Retina (tissue), 1 donor: ENCODE measurements around the gene EPHA6.
"Not testable (repeated sequence)": the region's sequence is repeated elsewhere in the genome, so short reads cannot be mapped to it uniquely, and the experiment has no call there.

ENCODE experiments used
- DNase-seq: peaks from one replicate; pipeline ENCODE4 v3.0.0-alpha.2; 2016

EPHA6 gene

DNA sequence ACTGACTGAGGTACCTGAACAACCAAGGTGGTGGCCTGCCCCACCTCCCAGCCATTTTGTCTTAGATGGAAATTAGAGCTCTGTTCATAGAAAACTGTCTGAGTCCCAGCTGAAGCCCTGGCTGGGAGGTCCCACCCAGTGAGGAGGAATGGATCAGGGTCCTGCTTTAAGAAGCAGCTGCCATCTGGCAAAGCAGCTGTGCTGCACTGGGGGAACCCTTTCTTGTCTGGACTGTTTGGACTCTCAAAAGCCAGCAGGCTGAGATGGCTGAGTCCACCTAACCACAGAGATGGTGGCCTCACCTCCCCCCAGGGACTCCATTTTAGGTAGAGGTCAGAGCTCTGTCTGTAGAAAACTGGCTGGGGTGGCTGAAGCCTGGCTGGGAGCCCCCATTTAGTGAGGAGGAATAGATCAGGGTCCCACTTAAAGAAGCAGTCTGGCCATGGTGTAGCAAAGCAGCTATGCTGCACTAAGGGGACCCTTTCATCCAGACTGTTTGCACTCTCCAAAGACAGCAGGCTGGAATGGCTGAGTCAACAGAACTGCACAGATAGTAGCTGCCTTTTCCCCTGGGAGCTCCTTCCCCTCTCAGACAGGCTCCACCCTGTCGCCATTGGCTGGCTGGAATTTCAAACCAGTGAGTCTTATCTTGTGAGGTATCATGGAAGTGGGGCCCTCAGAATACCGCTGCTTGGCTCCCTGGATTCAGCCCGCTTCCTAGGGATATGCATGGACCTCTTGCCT lies 116.9 kb downstream of the EPHA6 start:
- DNase-seq, result no peak

DNA sequence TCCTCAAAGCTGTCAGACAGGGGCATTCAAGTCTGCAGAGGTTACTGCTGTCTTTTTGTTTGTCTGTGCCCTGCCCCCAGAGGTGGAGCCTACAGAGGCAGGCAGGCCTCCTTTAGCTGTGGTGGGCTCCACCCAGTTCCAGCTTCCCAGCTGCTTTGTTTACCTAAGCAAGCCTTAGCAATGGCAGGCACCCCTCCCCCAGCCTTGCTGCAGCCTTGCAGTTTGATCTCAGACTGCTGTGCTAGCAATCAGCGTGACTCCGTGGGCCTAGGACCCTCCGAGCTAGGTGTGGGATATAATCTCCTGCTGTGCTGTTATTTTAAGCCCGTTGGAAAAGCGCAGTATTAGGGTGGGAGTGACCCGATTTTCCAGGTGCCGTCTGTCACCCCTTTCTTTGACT lies 127.7 kb downstream of the EPHA6 start:
- DNase-seq, result not testable (repeated sequence)

DNA sequence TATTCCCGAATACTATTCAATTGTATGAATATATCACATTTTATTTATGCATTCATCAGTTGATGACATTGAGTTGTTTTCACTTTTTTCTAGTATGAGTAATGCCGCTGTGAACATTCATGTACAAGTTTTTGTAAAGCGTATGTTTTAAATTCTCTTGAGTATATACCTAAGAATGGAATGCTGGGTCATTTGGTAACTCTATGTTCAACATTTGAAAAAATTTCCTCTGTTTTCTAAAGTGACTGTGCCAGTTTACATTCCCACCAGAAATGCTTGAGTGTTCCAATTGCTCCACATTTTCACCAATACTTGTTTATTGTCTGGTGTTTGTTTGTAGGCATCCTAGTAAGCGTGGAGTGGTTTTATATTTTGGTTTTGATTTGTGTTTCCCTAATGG lies 144.5 kb downstream of the EPHA6 start:
- no peak for DNase-seq

DNA sequence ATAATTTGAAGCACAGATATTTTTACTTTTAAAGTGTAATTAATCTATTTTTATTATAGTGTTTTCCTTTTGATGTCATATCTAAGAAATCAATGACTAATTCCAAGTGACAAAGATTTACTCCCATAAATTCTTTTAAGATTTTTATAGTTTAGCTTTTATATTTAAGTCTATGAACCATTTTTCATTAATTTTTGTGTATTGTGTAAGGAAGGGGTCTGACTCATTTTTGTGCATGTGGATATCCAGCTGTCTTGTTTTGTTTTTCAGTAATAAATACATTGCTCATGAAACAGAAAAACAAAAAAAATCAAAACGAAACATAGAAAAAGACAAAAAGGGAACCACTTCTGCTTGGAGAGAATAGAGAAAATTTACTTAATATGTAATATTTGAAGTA lies 145.1 kb downstream of the EPHA6 start:
- no peak for DNase-seq

DNA sequence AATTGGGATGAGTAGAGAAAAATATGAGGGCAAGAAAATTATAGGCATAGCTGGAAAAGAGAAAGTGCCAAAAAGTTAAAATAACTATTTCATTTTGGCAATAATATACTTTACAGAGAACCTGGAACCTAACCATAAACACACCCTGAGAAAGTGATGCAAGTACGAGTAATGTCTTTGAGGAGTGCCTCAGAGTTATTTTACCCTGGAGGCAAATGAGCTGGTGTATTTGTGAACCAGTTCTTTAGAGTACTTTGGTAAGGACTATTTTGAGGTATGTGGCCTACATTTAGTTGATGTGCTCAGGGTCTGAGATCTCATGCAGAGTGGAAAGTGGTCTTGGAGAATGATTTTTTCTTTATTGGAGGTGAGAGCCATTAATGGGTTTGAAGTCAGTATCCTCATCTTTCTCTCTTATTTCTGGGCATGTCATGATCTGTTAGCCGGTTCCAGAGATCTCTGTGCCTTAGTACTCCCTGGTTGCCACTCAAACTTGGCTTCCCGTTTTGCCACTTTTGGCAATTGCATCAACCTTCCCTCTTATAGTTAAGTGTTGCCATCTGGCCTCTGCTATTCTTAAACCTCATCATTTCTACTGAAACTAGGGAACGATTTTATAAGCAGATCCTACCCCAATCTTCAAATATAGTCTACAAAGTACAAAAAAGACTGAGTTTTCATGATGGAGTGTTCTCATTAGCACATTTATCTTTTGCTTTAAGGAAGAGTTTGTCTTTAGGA lies 145.7 kb downstream of the EPHA6 start:
- DNase-seq, result no peak

DNA sequence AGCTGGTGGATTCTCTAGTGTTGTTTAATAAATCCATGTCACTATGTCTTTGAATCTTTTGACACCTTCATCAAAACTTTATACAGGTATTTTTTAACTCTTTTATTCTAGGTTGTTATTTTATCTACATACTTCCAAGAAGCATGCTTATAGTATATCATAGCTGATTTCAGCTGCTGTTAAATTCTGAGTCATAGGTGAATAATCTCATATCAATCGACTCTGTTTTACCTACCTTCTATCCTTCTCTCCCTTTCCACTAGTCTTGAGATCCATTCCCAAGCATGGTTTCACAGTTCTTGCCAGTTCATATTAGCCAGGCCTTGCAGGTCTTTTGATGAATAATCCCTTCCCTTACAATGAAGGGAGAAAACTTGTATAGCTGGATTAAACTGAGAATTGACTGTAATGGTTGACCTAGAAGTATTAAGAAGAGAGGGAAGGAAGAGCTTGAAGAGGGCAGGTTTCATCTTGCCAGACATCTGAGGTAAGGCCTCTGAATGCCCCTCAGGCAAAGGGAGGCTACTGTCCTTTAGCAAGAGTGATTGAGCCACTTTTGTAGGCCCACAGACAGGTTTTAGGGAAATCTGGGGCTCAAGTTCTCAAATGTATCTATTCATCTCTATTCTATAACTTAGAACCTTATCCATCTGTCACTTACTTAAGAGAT lies 146.4 kb downstream of the EPHA6 start:
- no peak for DNase-seq

DNA sequence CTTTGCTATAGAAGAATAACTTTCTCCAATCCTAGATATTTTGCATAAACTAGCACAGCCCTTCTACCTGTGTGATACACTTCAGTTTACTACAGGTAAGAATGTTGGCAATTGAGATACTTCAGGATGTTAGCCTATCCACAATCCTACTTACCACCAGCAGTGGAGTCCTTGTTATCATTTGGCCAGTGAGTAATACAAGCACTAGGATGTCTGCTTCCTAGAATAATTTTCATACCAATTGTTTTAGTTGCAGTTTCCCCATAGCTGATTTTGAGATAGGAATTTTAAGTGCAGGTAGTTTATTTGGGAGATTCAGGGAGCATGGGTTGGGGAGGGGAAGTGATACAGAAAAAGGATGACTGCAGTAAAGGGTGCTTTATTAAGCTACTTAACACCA lies 147.2 kb downstream of the EPHA6 start:
- no peak for DNase-seq

DNA sequence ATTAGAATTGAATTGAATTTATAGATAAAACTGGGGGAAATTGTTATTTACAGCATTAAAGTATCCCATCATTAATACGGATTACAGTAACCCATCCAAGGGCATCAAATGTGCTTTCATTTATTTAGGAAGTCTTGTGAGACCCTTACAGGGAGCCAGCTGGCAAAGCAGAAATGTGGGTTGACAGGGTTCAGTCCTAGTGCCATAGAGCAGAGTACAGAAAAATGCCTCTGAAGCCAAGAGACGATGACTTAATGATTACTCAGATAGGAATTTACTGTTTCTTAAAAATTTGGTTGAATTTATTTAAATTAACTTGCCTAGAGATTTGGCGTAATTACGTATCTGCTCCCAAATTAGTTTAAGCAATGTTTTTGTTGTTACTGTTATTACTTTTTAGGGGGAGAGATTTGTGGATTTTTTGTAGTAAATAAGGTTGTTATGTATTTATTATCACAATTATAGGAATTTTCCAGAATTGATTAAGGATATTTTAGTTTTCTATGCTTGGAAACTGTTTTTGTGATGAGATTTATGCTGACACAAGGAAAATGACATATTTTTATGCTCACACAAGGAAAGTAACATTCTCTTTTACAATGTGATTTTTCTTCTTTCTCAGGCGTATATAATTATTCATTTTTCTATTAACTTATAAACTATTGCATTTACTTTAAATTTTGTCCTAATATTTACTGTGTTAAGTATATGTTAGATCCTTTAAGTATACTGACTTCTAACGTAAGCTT lies 152.0 kb downstream of the EPHA6 start:
- DNase-seq, result no peak

DNA sequence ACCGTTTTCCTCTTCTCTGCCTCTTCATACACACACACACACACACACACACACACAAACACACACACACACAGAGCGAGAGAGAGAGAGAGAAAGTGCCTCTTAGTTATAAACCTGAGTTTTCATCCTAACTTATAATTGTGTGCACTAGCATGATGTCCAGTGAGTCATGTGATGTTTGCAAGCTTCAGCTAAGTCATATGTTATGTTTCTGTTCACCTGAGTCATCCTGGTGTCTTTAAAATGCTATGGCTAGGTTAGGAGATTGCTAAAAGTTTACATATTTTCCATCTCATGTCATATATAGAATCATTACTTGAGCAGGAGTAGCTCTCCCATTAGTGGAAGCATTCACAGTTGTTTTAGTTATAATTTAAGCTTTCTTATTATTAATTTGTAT lies 155.8 kb downstream of the EPHA6 start:
- DNase-seq, result no peak

DNA sequence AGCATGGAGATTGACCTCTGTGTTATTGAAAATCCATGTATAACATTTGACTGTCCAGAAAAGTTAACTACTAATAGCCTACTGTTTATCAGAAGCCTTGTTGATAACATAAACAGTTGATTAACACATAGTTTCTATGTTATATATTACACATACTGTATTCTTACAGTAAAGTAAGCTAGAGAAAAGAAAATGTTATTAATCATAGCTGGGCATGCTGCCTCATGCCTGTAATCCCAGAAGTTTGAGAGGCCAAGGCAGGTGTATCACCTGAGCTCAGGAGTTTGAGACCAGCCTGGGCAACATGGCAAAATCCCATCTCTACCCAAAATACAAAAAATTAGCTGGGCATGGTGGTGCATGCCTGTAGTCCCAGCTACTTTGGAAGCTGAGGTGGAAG lies 163.3 kb downstream of the EPHA6 start:
- DNase-seq, result no peak

DNA sequence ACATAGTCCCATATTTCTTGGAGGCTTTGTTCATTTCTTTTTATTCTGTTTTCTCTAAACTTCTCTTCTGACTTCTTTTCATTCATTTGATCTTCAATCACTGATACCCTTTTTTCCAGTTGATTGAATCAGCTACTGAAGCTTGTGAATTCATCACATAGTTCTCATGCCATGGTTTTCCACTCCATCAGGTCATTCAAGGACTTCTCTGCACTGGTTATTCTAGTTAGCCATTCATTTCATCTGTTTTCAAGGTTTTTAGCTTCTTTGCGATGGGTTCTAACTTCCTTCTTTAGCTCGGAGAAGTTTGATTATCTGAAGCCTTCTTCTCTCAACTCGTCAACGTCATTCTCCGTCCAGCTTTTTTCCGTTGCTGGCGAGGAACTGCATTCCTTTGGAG lies 169.3 kb downstream of the EPHA6 start:
- DNase-seq, result not testable (repeated sequence)

DNA sequence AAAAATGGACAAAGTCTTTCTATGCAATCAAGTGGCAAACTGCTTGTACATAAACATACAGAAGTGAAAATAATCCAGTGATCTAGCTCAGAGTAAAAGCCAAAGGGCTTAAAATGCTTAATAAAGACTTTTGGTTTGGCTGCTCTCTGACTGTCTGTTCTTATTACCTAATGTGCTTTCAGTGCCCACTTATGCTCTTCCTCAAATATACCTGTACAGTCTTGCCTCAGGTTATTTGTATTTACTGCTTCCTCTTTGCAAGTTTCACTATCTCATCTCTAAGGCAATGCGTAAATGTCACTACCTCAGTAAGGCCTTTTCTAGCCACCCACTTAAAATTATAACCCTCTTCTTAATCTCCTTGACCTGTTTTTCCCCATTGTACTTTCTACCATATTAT lies 171.8 kb downstream of the EPHA6 start:
- no peak for DNase-seq

DNA sequence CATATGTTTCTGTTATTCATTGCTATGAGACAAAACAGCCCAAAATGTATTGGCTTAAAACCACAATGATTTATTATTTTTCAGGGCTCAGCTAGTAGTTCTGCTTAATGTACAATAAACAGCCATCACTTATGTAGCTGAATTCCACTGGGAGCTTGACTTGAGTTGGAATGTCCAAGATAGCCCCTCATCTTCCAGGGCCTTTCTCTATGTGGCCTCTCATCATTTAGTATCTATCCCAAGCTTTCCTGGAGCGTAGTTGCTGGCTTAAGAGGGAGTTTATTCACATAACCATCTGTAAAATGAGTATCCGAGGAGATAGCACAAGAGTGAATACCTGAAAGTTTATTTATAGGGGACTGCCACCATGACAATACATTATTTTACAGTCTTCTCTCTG lies 176.8 kb downstream of the EPHA6 start:
- no peak for DNase-seq

DNA sequence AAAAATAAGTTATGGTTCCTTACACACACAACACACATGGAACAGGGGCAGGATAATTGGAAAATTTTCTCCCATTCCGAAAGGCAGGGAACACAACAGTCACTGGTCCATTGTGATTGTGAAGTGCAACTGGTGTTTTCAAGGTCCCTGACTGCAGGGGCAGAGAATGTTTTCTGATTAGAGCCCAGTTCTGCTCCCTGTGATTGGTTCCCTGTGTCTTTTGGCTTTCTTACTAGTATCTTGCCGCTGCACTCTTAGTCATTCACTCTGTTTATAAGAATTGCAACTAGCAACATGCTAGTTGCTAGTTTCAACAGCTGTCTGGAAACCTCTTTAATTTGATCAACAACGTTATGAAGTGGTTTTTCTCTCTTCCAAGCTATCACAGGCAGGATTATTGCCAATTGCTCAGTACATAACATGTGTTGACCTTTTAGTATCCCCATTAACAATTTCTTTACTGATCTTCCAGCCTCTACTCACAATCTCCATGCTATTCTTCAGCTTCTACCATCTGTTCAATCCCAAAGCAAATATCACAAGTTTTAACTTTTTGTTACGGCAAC lies 177.5 kb downstream of the EPHA6 start:
- no peak for DNase-seq

DNA sequence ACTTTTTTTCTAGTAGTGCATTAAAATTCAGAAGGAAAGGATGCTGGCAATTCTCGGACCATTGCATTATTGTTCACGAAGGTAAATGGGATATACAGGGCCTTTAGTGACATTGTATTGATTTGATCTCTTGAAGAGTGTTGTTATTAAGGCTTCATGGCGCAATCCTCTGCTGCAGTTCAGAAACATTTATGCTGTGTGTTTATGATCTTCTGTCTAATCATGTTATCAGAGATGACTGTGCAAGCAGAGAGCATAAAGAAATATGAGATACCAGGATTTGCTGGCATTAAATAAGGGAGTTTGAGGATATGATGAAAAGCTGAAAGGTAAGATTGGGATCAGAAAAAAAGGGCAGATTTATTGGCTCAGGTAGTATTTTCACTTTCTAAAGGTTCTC lies 180.6 kb downstream of the EPHA6 start:
- no peak for DNase-seq

DNA sequence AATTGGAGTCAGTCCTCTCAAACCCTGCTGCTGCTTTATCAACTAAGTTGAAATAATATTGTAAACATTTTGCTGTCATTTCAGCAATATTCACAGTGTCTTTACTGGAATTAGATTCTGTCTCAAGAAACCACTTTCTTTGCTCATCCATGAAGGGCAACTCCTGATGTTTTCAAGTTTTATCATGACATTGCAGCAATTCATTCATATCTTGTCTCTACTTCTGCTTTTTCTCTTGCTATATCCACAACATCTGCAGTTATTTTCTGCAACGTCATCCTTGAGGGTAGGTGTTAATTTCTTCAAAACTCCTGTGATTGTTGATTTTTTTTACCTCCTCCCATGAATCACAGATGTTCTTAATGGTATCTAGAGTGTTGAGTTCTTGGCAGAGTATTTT lies 181.6 kb downstream of the EPHA6 start:
- DNase-seq, result no peak

DNA sequence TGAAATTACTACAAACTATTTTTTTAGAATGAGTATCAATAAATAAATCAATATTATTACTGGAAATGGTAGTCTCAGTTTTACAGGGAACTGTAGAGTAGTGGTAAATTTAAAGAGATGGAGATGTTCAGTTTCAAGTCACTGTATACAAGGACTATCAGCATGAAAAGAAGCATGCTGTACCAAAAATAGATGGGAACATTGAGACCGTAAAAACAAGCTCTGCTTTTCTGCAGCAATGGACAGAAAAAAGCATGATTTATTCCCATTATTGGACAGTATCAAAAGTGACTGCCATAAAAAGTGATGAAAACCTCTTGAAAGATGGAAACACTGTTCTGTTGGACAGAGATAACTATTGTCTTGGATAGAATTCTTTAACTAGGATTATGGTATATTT lies 187.2 kb downstream of the EPHA6 start:
- no peak for DNase-seq

DNA sequence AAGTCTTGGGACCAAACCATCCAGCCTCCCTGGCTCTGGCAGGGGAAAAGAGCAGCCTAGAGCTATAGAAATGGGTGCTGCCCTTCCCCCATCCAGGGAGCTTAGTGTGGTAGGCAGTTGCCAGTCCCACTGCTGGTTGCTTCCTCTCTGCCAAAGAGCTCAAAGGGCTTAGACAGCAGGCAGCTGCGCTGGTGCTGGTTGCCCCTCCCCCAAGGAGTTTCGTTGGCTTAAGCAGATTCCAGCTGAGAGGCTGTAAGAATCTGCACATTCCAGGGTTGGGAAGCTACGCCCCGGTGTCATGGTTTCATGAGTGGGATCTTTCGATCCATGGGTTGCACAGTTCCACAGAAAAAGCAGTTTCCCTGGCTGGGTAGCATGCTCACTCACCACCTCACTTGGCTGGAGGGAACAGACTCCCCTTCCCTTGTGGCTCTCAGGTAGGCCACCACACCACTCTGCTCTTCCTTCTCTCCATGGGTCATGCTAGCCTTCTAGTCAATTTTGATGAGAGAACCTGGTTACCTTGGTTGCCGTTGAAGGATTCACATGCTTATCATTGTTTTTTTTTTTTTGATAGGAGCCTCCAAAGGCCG lies 195.1 kb downstream of the EPHA6 start:
- peak; percentile 3 for DNase-seq

DNA sequence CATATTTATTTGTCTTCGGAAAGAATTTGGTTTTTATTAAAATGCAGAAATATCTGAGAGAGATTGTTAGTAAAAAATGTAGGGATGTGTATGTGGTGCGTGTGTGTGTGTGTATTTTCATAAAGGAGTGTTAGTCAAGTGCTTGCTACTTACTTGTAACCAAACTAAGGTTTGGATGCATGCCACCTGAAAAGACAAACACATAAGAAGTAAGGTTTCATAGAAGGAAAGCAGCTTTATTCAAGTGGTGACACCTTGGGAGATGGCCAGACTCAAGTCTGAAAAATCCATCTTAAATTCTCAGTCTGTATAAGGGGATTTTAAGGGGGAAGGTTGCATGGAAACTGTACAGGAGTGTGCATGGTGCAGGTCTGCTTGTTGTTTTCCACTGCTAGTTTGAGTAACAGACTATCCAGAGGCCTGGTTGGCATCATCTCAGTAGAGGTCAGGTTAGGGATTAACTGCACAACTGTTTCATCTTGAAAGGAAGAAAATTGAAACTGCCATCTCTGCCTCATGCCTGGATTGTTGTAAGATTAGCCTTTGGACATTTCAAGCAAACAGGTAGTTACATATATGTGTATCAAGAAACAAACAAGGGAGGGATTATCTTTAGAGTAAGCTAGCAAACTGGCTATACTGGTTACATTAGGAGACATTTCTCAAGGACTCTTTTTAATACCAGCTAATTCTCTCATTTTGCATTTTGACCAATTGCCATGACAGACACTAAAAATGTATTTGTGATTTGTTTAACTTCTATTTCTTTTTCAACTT lies 196.7 kb downstream of the EPHA6 start:
- DNase-seq, result no peak

DNA sequence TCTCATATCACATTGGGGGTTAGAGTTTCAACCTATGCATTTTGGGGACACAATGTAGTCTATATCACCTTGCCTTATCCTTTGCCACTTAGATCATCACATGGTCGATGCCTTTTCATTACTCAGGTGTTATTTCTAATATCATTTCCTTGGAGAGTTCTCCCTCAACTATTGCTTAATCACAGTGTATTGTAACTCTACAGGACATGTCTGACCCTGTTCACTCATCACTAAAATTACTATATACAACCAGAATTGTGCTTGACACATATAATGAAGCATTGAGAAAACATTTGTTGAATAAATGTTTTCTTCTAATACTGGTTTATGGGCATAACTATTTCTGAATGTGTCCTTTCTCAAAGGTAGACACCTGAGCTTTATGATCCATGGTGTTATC lies 207.4 kb downstream of the EPHA6 start:
- DNase-seq, result no peak

DNA sequence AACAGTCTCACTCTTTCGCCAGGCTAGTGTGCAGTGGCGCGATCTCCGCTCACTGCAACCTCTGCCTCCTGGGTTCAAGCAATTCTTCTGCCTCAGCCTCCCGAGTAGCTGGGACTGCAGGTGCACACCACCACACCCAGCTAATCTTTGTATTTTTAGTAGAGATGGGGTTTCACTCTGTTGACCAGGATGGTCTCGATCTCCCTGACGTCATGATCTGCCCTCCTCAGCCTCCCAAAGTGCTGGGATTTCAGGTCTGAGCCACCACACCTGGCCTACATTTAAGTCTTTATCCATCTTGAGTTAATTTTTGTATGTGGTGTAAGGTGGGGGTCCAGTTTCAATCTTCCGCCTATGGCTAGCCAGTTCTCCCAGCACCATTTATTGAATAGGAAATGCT lies 211.2 kb downstream of the EPHA6 start:
- not testable (repeated sequence) for DNase-seq

DNA sequence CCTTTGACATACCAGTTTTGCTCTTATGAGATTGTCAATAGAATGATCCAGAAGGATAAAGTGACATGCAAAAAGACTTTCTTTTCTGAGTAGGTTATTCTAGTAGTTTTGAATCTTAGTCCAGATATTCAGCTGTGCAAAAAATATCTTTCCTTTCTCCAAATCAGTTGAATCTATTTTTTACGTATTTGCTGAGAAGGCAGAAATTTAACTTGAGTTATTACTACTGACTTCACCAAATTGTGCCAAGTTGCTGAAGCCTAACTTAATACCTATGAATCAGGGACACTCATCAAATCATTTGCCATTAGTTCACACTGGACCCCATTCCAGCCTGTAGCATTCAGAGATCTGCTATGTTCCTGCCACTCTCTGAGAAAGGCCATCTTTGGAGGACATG lies 215.6 kb downstream of the EPHA6 start:
- DNase-seq, result no peak
